ENCODE measurements around the gene CPPED1.

The CPPED1 gene

GRCh38 chr16:12625716-12626115 lies 178.0 kb downstream of the CPPED1 start:
- H3K4ac ChIP-seq (ENCODE audit: low read depth, low read length) = no peak overlapping the region
- no peaks in the 10 kb centered on the region for H3K36me3 ChIP-seq (ENCODE audit: control insufficient read depth in 1 of 2, insufficient read depth in 2 of 2, low read length in 2 of 2)
- no CpG with 5 or more reads among the region's 10 CpGs for WGBS (ENCODE audit: extremely low coverage, insufficient coverage, insufficient read length)
- no peak overlapping the region for H3K27ac ChIP-seq (ENCODE audit: low read depth, low read length)
- no peak for DNase-seq
- H3K9ac ChIP-seq (ENCODE audit: low read length) = no peak overlapping the region
- no peak overlapping the region for H4K12ac ChIP-seq (ENCODE audit: low read depth, low read length)
- no peak overlapping the region for H3K18ac ChIP-seq (ENCODE audit: low read length)
- H3K14ac ChIP-seq (ENCODE audit: low read length) = no peak overlapping the region
- peaks cover 3% of the 10 kb centered on the region for H3K9me3 ChIP-seq (ENCODE audit: insufficient read depth, low read depth, low read length)
- no peaks in the 10 kb centered on the region for H3K79me1 ChIP-seq (ENCODE audit: low read length)
- no peaks in the 10 kb centered on the region for H3K79me2 ChIP-seq (ENCODE audit: control insufficient read depth, insufficient read depth, low read length, poor library complexity)
- no peak overlapping the region for H3K4me3 ChIP-seq (ENCODE audit: low read depth, low read length)
- no peak overlapping the region for H2AK5ac ChIP-seq (ENCODE audit: low read length)
- no peaks in the 10 kb centered on the region for H3K27me3 ChIP-seq (ENCODE audit: insufficient read depth, low read length)
- no peak overlapping the region for H4K91ac ChIP-seq (ENCODE audit: low read depth, low read length)
- H3K23ac ChIP-seq (ENCODE audit: low read length) = no peak overlapping the region
- H2AFZ ChIP-seq (ENCODE audit: insufficient read depth, low read length, poor library complexity) = no peak overlapping the region
- no peak overlapping the region for H2BK120ac ChIP-seq (ENCODE audit: insufficient read depth, low read length, poor library complexity)
- H2BK5ac ChIP-seq (ENCODE audit: low read depth, low read length, poor library complexity) = no peak overlapping the region
- H3K4me1 ChIP-seq (ENCODE audit: control insufficient read depth in 1 of 2, insufficient read depth in 2 of 2, low read length in 2 of 2) = no peaks in the 10 kb centered on the region
- H3K4me2 ChIP-seq (ENCODE audit: low read length) = no peak overlapping the region
- no peak overlapping the region for H4K8ac ChIP-seq (ENCODE audit: low read depth, low read length)
- H2BK12ac ChIP-seq (ENCODE audit: low read length) = no peak overlapping the region

GRCh38 chr16:12625068-12625467 lies 178.6 kb downstream of the CPPED1 start:
- no peak overlapping the region for H4K91ac ChIP-seq (ENCODE audit: low read depth, low read length)
- H3K9ac ChIP-seq (ENCODE audit: low read length) = no peak overlapping the region
- no peak overlapping the region for H2AK5ac ChIP-seq (ENCODE audit: low read length)
- H3K23ac ChIP-seq (ENCODE audit: low read length) = no peak overlapping the region
- no peak overlapping the region for H3K18ac ChIP-seq (ENCODE audit: low read length)
- WGBS (ENCODE audit: extremely low coverage, insufficient coverage, insufficient read length) = no CpG with 5 or more reads among the region's 7 CpGs
- no peaks in the 10 kb centered on the region for H3K79me1 ChIP-seq (ENCODE audit: low read length)
- H3K9me3 ChIP-seq (ENCODE audit: insufficient read depth, low read depth, low read length) = peaks cover 3% of the 10 kb centered on the region
- no peak overlapping the region for H2AFZ ChIP-seq (ENCODE audit: insufficient read depth, low read length, poor library complexity)
- H3K27me3 ChIP-seq (ENCODE audit: insufficient read depth, low read length) = no peaks in the 10 kb centered on the region
- H3K14ac ChIP-seq (ENCODE audit: low read length) = no peak overlapping the region
- H3K4me1 ChIP-seq (ENCODE audit: control insufficient read depth in 1 of 2, insufficient read depth in 2 of 2, low read length in 2 of 2) = no peaks in the 10 kb centered on the region
- H3K27ac ChIP-seq (ENCODE audit: low read depth, low read length) = no peak overlapping the region
- no peak overlapping the region for H4K12ac ChIP-seq (ENCODE audit: low read depth, low read length)
- no peak overlapping the region for H2BK120ac ChIP-seq (ENCODE audit: insufficient read depth, low read length, poor library complexity)
- no peaks in the 10 kb centered on the region for H3K79me2 ChIP-seq (ENCODE audit: control insufficient read depth, insufficient read depth, low read length, poor library complexity)
- H3K4ac ChIP-seq (ENCODE audit: low read depth, low read length) = no peak overlapping the region
- H2BK12ac ChIP-seq (ENCODE audit: low read length) = no peak overlapping the region
- no peak overlapping the region for H3K4me3 ChIP-seq (ENCODE audit: low read depth, low read length)
- H3K4me2 ChIP-seq (ENCODE audit: low read length) = no peak overlapping the region
- H4K8ac ChIP-seq (ENCODE audit: low read depth, low read length) = no peak overlapping the region
- H2BK5ac ChIP-seq (ENCODE audit: low read depth, low read length, poor library complexity) = no peak overlapping the region
- no peaks in the 10 kb centered on the region for H3K36me3 ChIP-seq (ENCODE audit: control insufficient read depth in 1 of 2, insufficient read depth in 2 of 2, low read length in 2 of 2)
- no peak for DNase-seq

GRCh38 chr16:12620150-12620549 lies 183.5 kb downstream of the CPPED1 start:
- Histone ChIP-seq H2AFZ (ENCODE audit: insufficient read depth, low read length, poor library complexity) (no peak overlapping the region), H3K23ac (ENCODE audit: low read length) (no peak overlapping the region), H3K79me1 (ENCODE audit: low read length) (no peaks in the 10 kb centered on the region), H3K27ac (ENCODE audit: low read depth, low read length) (no peak overlapping the region), H3K4me3 (ENCODE audit: low read depth, low read length) (no peak overlapping the region), H3K4ac (ENCODE audit: low read depth, low read length) (no peak overlapping the region), H3K18ac (ENCODE audit: low read length) (no peak overlapping the region), H3K27me3 (ENCODE audit: insufficient read depth, low read length) (no peaks in the 10 kb centered on the region), H2AK5ac (ENCODE audit: low read length) (no peak overlapping the region), H3K4me2 (ENCODE audit: low read length) (no peak overlapping the region), H3K79me2 (ENCODE audit: control insufficient read depth, insufficient read depth, low read length, poor library complexity) (no peaks in the 10 kb centered on the region), H2BK12ac (ENCODE audit: low read length) (no peak overlapping the region), H3K9me3 (ENCODE audit: insufficient read depth, low read depth, low read length) (no peaks in the 10 kb centered on the region), H3K9ac (ENCODE audit: low read length) (no peak overlapping the region), H3K36me3 (ENCODE audit: control insufficient read depth in 1 of 2, insufficient read depth in 2 of 2, low read length in 2 of 2) (no peaks in the 10 kb centered on the region), H4K8ac (ENCODE audit: low read depth, low read length) (no peak overlapping the region), H3K4me1 (ENCODE audit: control insufficient read depth in 1 of 2, insufficient read depth in 2 of 2, low read length in 2 of 2) (peaks cover 0 to 2% of the 10 kb centered on the region in 2 experiments), H2BK120ac (ENCODE audit: insufficient read depth, low read length, poor library complexity) (no peak overlapping the region), H4K12ac (ENCODE audit: low read depth, low read length) (no peak overlapping the region), H2BK5ac (ENCODE audit: low read depth, low read length, poor library complexity) (no peak overlapping the region), H4K91ac (ENCODE audit: low read depth, low read length) (no peak overlapping the region), H3K14ac (ENCODE audit: low read length) (no peak overlapping the region)
- DNase-seq = no peak
- WGBS (ENCODE audit: extremely low coverage, insufficient coverage, insufficient read length) = no CpG with 5 or more reads among the region's 1 CpG

GRCh38 chr16:12618515-12618914 lies 185.2 kb downstream of the CPPED1 start:
- Histone ChIP-seq H2BK5ac (ENCODE audit: low read depth, low read length, poor library complexity) (no peak overlapping the region), H3K4me1 (ENCODE audit: control insufficient read depth in 1 of 2, insufficient read depth in 2 of 2, low read length in 2 of 2) (peaks cover 0 to 2% of the 10 kb centered on the region in 2 experiments), H3K9ac (ENCODE audit: low read length) (no peak overlapping the region), H3K14ac (ENCODE audit: low read length) (no peak overlapping the region), H4K8ac (ENCODE audit: low read depth, low read length) (no peak overlapping the region), H3K79me2 (ENCODE audit: control insufficient read depth, insufficient read depth, low read length, poor library complexity) (no peaks in the 10 kb centered on the region), H2BK12ac (ENCODE audit: low read length) (no peak overlapping the region), H4K91ac (ENCODE audit: low read depth, low read length) (no peak overlapping the region), H3K4me3 (ENCODE audit: low read depth, low read length) (no peak overlapping the region), H3K23ac (ENCODE audit: low read length) (no peak overlapping the region), H3K36me3 (ENCODE audit: control insufficient read depth in 1 of 2, insufficient read depth in 2 of 2, low read length in 2 of 2) (no peaks in the 10 kb centered on the region), H3K27me3 (ENCODE audit: insufficient read depth, low read length) (no peaks in the 10 kb centered on the region), H3K9me3 (ENCODE audit: insufficient read depth, low read depth, low read length) (no peaks in the 10 kb centered on the region), H2AK5ac (ENCODE audit: low read length) (no peak overlapping the region), H2AFZ (ENCODE audit: insufficient read depth, low read length, poor library complexity) (no peak overlapping the region), H3K18ac (ENCODE audit: low read length) (no peak overlapping the region), H3K79me1 (ENCODE audit: low read length) (no peaks in the 10 kb centered on the region), H3K27ac (ENCODE audit: low read depth, low read length) (no peak overlapping the region), H3K4ac (ENCODE audit: low read depth, low read length) (no peak overlapping the region), H2BK120ac (ENCODE audit: insufficient read depth, low read length, poor library complexity) (no peak overlapping the region), H4K12ac (ENCODE audit: low read depth, low read length) (no peak overlapping the region), H3K4me2 (ENCODE audit: low read length) (no peak overlapping the region)
- no peak for DNase-seq
- no CpG with 5 or more reads among the region's 3 CpGs for WGBS (ENCODE audit: extremely low coverage, insufficient coverage, insufficient read length)

Measured in trophoblast cell (in vitro differentiated cells and primary cell).